ENCODE measurements around the gene FAM174A.

GRCh38 chr5:100634937-100635534 is 99.9 kb downstream of the FAM174A start:
- TF ChIP-seq CTCF (IDR thresholded peaks at IDR 0.05) (no peak), POLR2A (IDR thresholded peaks at IDR 0.05) (no peak)

All from body of pancreas (tissue), 4 donors.